Neural progenitor cell (in vitro differentiated cells): ENCODE data around the gene SLC16A5. TPM values are rescaled to one million over a fixed set of nuclear protein-coding genes. Genes with fewer than 3 reads are reported as not detected.

Experiments used
- DNase-seq: peaks from one replicate; pipeline ENCODE4 v3.0.0-alpha.2; 2016; ENCODE audit warnings: low spot score
- H2AFZ ChIP-seq: fragments of 200-600 bp; sonication (generic); replicated peaks from 2 replicates; pipeline ENCODE4 v1.6.1; 2016; ENCODE audit warnings: antibody characterized with exemption
- H3F3A ChIP-seq: fragments of 200-600 bp; sonication (generic); 2 replicates; pipeline ENCODE4 v1.6.1; 2016; ENCODE audit warnings: antibody characterized with exemption, low read depth
- H3K27ac ChIP-seq: fragments of 200-600 bp; sonication (generic); 2 replicates; pipeline ENCODE4 v1.5.1; 2016; ENCODE audit warnings: mild to moderate bottlenecking
- H3K27me3 ChIP-seq: fragments of 200-600 bp; sonication (generic); 2 replicates; pipeline ENCODE4 v1.6.1; 2016; ENCODE audit warnings: mild to moderate bottlenecking, moderate library complexity
- H3K36me3 ChIP-seq: fragments of 200-600 bp; sonication (generic); 2 replicates; pipeline ENCODE4 v1.5.1; 2016
- H3K4me1 ChIP-seq: fragments of 200-600 bp; sonication (generic); 2 replicates; pipeline ENCODE4 v1.6.1; 2016; ENCODE audit warnings: mixed run types
- H3K4me2 ChIP-seq: fragments of 200-600 bp; sonication (generic); 2 replicates; pipeline ENCODE4 v1.6.1; 2016
- H3K4me3 ChIP-seq: fragments of 200-600 bp; sonication (generic); 2 replicates; pipeline ENCODE4 v1.5.1; 2016
- H3K79me2 ChIP-seq: fragments of 200-600 bp; sonication (generic); 2 replicates; pipeline ENCODE4 v1.6.1; 2016; ENCODE audit warnings: low read depth
- H3K9ac ChIP-seq: fragments of 200-600 bp; sonication (generic); 2 replicates; pipeline ENCODE4 v1.6.1; 2016
- H3K9me3 ChIP-seq: fragments of 200-600 bp; sonication (generic); 2 replicates; pipeline ENCODE4 v1.5.1; 2016; ENCODE audit warnings: low read depth
- H4K20me1 ChIP-seq: fragments of 200-600 bp; sonication (generic); 2 replicates; pipeline ENCODE4 v1.6.1; 2016; ENCODE audit warnings: low read depth
- H3K27ac Mint-ChIP-seq: 3 replicates; pipeline ENCODE4 v1.8.0; 2021; ENCODE audit warnings: mixed read lengths
- H3K27me3 Mint-ChIP-seq: 2 replicates; pipeline ENCODE4 v1.8.0; 2022; ENCODE audit warnings: low read depth, mild to moderate bottlenecking, inconsistent platforms, moderate library complexity, mixed read lengths; ENCODE audit not compliant: insufficient read depth
- H3K36me3 Mint-ChIP-seq: 3 replicates; pipeline ENCODE4 v1.8.0; 2021; ENCODE audit warnings: mixed read lengths
- H3K4me1 Mint-ChIP-seq: 3 replicates; pipeline ENCODE4 v1.8.0; 2021; ENCODE audit warnings: mixed read lengths
- H3K4me3 Mint-ChIP-seq: 3 replicates; pipeline ENCODE4 v1.8.0; 2021; ENCODE audit warnings: mild to moderate bottlenecking, moderate library complexity, mixed read lengths
- H3K9me3 Mint-ChIP-seq: 3 replicates; pipeline ENCODE4 v1.8.0; 2020; ENCODE audit warnings: mixed read lengths
- CTCF ChIP-seq: fragments of 200-600 bp; sonication (generic); IDR thresholded peaks from 2 replicates; pipeline ENCODE4 v1.5.1; 2017; ENCODE audit warnings: antibody characterized with exemption, mild to moderate bottlenecking
- EZH2 ChIP-seq: fragments of 200-600 bp; sonication (generic); IDR thresholded peaks from 2 replicates; pipeline ENCODE4 v1.6.1; 2017; ENCODE audit warnings: antibody characterized with exemption, mild to moderate bottlenecking, moderate library complexity
- EZH2phosphoT487 ChIP-seq: fragments of 200-600 bp; sonication (generic); IDR thresholded peaks from 2 replicates; pipeline ENCODE4 v1.6.1; 2017; ENCODE audit warnings: antibody characterized with exemption
- total RNA-seq: library from RNA; depleted of rRNA; stranded (reverse); fragments of >200 nt; gene quantifications from 2 replicates; pipeline ENCODE4 v1.2.3, GENCODE V29; 2015; ENCODE audit warnings: low replicate concordance

The SLC16A5 gene
- total RNA-seq, 1 donor from 2014 or later = 3.4 TPM

- H3K27me3 Mint-ChIP-seq = no peaks in the 10 kb centered on the region
- TF ChIP-seq EZH2 = no peak
- no peak for TF ChIP-seq EZH2phosphoT487
- no peak for TF ChIP-seq CTCF
- H3K4me1 Mint-ChIP-seq = peaks cover 16% of the 10 kb centered on the region
- no peak overlapping the region for H3K9ac ChIP-seq
- H3K27ac Mint-ChIP-seq = no peak overlapping the region
- DNase-seq = no peak
- no peaks in the 10 kb centered on the region for H3K9me3 Mint-ChIP-seq
- peaks cover 33% of the 10 kb centered on the region for H3K36me3 Mint-ChIP-seq
- peaks cover 37% of the 10 kb centered on the region for H3K36me3 ChIP-seq
- H2AFZ ChIP-seq = no peak overlapping the region
- no peaks in the 10 kb centered on the region for H3K27me3 ChIP-seq
- H3K9me3 ChIP-seq = no peaks in the 10 kb centered on the region
- no peak overlapping the region for H3K4me2 ChIP-seq
- peaks cover 9% of the 10 kb centered on the region for H3K4me1 ChIP-seq
- peaks cover 80% of the 10 kb centered on the region for H3K79me2 ChIP-seq
- H3K4me3 ChIP-seq = no peak overlapping the region
- H3F3A ChIP-seq = peaks cover 37% of the 10 kb centered on the region
- H3K4me3 Mint-ChIP-seq = no peak overlapping the region
- H4K20me1 ChIP-seq = peaks cover 91% of the 10 kb centered on the region
- H3K27ac ChIP-seq = no peak overlapping the region
These were observed 60.3 kb downstream of the SLC16A5 start for GRCh38 chr17:75147878-75148546.

GRCh38 chr17:75151930-75152329 is 64.2 kb downstream of the SLC16A5 start:
- no peaks in the 10 kb centered on the region for H3K9me3 Mint-ChIP-seq
- H3K9ac ChIP-seq = peak overlapping the region; percentile 87
- no peak overlapping the region for H2AFZ ChIP-seq
- H3K79me2 ChIP-seq = peaks cover 73% of the 10 kb centered on the region
- peaks cover 75% of the 10 kb centered on the region for H4K20me1 ChIP-seq
- no peak overlapping the region for H3K27ac Mint-ChIP-seq
- H3K36me3 ChIP-seq = peaks cover 19% of the 10 kb centered on the region
- H3K4me1 Mint-ChIP-seq = peaks cover 20% of the 10 kb centered on the region
- H3K4me1 ChIP-seq = peaks cover 17% of the 10 kb centered on the region
- peak overlapping the region; percentile 89 for H3K4me2 ChIP-seq
- no peaks in the 10 kb centered on the region for H3K27me3 Mint-ChIP-seq
- peaks cover 27% of the 10 kb centered on the region for H3F3A ChIP-seq
- no peaks in the 10 kb centered on the region for H3K9me3 ChIP-seq
- H3K27ac ChIP-seq = no peak overlapping the region
- DNase-seq = no peak
- no peak for TF ChIP-seq EZH2
- TF ChIP-seq EZH2phosphoT487 = no peak
- TF ChIP-seq CTCF = no peak
- no peaks in the 10 kb centered on the region for H3K27me3 ChIP-seq
- H3K36me3 Mint-ChIP-seq = peaks cover 18% of the 10 kb centered on the region
- peak overlapping the region; percentile 98 for H3K4me3 ChIP-seq
- H3K4me3 Mint-ChIP-seq = peak overlapping the region; percentile 99

GRCh38 chr17:75152523-75152921 is 64.8 kb downstream of the SLC16A5 start:
- H3K27ac Mint-ChIP-seq = peak overlapping the region; percentile 93
- no peaks in the 10 kb centered on the region for H3K27me3 ChIP-seq
- H3K4me3 Mint-ChIP-seq = peak overlapping the region; percentile 99
- peaks cover 16% of the 10 kb centered on the region for H3K36me3 Mint-ChIP-seq
- peaks cover 17% of the 10 kb centered on the region for H3K4me1 ChIP-seq
- peaks cover 22% of the 10 kb centered on the region for H3F3A ChIP-seq
- H2AFZ ChIP-seq = no peak overlapping the region
- no peaks in the 10 kb centered on the region for H3K9me3 ChIP-seq
- H3K9ac ChIP-seq = peak overlapping the region; percentile 87
- no peak for TF ChIP-seq CTCF
- no peak for TF ChIP-seq EZH2phosphoT487
- no peak for TF ChIP-seq EZH2
- peak overlapping the region; percentile 98 for H3K4me3 ChIP-seq
- H3K4me2 ChIP-seq = peak overlapping the region; percentile 89
- H3K4me1 Mint-ChIP-seq = peaks cover 20% of the 10 kb centered on the region
- peaks cover 68% of the 10 kb centered on the region for H3K79me2 ChIP-seq
- no peaks in the 10 kb centered on the region for H3K9me3 Mint-ChIP-seq
- no peak for DNase-seq
- peaks cover 13% of the 10 kb centered on the region for H3K36me3 ChIP-seq
- H3K27ac ChIP-seq = no peak overlapping the region
- H3K27me3 Mint-ChIP-seq = peaks cover under 1% of the 10 kb centered on the region
- H4K20me1 ChIP-seq = peaks cover 69% of the 10 kb centered on the region
